Activated CD4-positive, alpha-beta T cell treated with anti-CD3 and anti-CD28 coated beads, Interleukin-2, amount 10 ng/mL, durations not matched to agents 7 days and 5 days (primary cell): Measurements from ENCODE around the gene IL10RB. TPM values are rescaled to one million over a fixed set of nuclear protein-coding genes. Genes with fewer than 3 reads are reported as not detected.

Source experiments
- CTCF ChIA-PET: fragments of 350-600 bp; sonication (Branson Sonifier 250); formaldehyde crosslinking; loops from one replicate; lab custom pipeline; 2021; ENCODE audit warnings: antibody characterized with exemption; lab: Charles Lee
- POLR2A ChIA-PET: fragments of 350-600 bp; sonication (Branson Sonifier 250); formaldehyde crosslinking; loops from one replicate; lab custom pipeline; 2021; ENCODE audit warnings: antibody characterized with exemption; lab: Charles Lee
- DNase-seq: peaks from one replicate; pipeline ENCODE4 v3.0.0-alpha.2; 2020
- H3K27ac Mint-ChIP-seq: one replicate; pipeline ENCODE4 v1.8.0; 2021; ENCODE audit warnings: mild to moderate bottlenecking, moderate library complexity, mixed read lengths
- H3K27me3 Mint-ChIP-seq: one replicate; pipeline ENCODE4 v1.8.0; 2021; ENCODE audit warnings: mixed read lengths
- H3K36me3 Mint-ChIP-seq: one replicate; pipeline ENCODE4 v1.8.0; 2021; ENCODE audit warnings: low read depth, mixed read lengths
- H3K4me1 Mint-ChIP-seq: one replicate; pipeline ENCODE4 v1.8.0; 2021; ENCODE audit warnings: mixed read lengths
- H3K4me3 Mint-ChIP-seq: one replicate; pipeline ENCODE4 v1.8.0; 2021; ENCODE audit warnings: mild to moderate bottlenecking, moderate library complexity, mixed read lengths
- H3K9me3 Mint-ChIP-seq: one replicate; pipeline ENCODE4 v1.8.0; 2021; ENCODE audit warnings: mixed read lengths
- total RNA-seq, 2 experiments: library from RNA; stranded (reverse); gene quantifications; one replicate each; pipeline ENCODE4 v1.2.3, GENCODE V29; 2021

The IL10RB gene
- total RNA-seq, 2 experiments from 2014 or later = 41.0 to 42.9 TPM

- no peak for DNase-seq
- ChIA-PET CTCF (no interaction called here), POLR2A (no interaction called here)
- no peak overlapping the region for H3K4me3 Mint-ChIP-seq
- peaks cover 70% of the 10 kb centered on the region for H3K36me3 Mint-ChIP-seq
- H3K9me3 Mint-ChIP-seq = peaks cover 4% of the 10 kb centered on the region
- H3K27ac Mint-ChIP-seq = no peak overlapping the region
- H3K4me1 Mint-ChIP-seq = peaks cover 48% of the 10 kb centered on the region
- H3K27me3 Mint-ChIP-seq = no peaks in the 10 kb centered on the region
Measured at GRCh38 chr21:33258475-33258874, 7.7 kb upstream of the IL10RB start.

- Mint-ChIP-seq H3K9me3 (peaks cover 4% of the 10 kb centered on the region), H3K4me1 (peaks cover 52% of the 10 kb centered on the region), H3K27me3 (no peaks in the 10 kb centered on the region), H3K4me3 (no peak overlapping the region), H3K27ac (no peak overlapping the region), H3K36me3 (peaks cover 70% of the 10 kb centered on the region)
- no peak for DNase-seq
- ChIA-PET CTCF (no interaction called here), POLR2A (no interaction called here)
Measured at GRCh38 chr21:33259428-33259827, 6.7 kb upstream of the IL10RB start.

GRCh38 chr21:33259995-33260394 is 6.2 kb upstream of the IL10RB start:
- Mint-ChIP-seq H3K27ac (peak overlapping the region; percentile 9), H3K36me3 (peaks cover 65% of the 10 kb centered on the region)

GRCh38 chr21:33261635-33262034 is 4.5 kb upstream of the IL10RB start:
- H3K27ac Mint-ChIP-seq = no peak overlapping the region
- DNase-seq = peak; percentile 37
- no peaks in the 10 kb centered on the region for H3K27me3 Mint-ChIP-seq
- ChIA-PET POLR2A (no interaction called here), CTCF (no interaction called here)
- H3K4me3 Mint-ChIP-seq = no peak overlapping the region
- peaks cover 61% of the 10 kb centered on the region for H3K4me1 Mint-ChIP-seq
- H3K36me3 Mint-ChIP-seq = peaks cover 61% of the 10 kb centered on the region
- peaks cover 3% of the 10 kb centered on the region for H3K9me3 Mint-ChIP-seq

More at GRCh38 chr21:33259995-33260394, 6.2 kb upstream of the IL10RB start:
- no peak overlapping the region for H3K4me3 Mint-ChIP-seq
- no peak for DNase-seq
- ChIA-PET CTCF (no interaction called here), POLR2A (no interaction called here)
- peaks cover 4% of the 10 kb centered on the region for H3K9me3 Mint-ChIP-seq
- H3K4me1 Mint-ChIP-seq = peaks cover 54% of the 10 kb centered on the region
- H3K27me3 Mint-ChIP-seq = no peaks in the 10 kb centered on the region

- H3K9me3 Mint-ChIP-seq = no peaks in the 10 kb centered on the region
- ChIA-PET CTCF (no interaction called here), POLR2A (interaction anchor here (0.5 kb wide), 1 partner anchor 232 kb away, joined by 3 read pairs; no protein-coding TSS in a partner anchor)
- DNase-seq = no peak
- peaks cover 65% of the 10 kb centered on the region for H3K4me1 Mint-ChIP-seq
- H3K27ac Mint-ChIP-seq = no peak overlapping the region
- H3K4me3 Mint-ChIP-seq = no peak overlapping the region
- H3K36me3 Mint-ChIP-seq = peaks cover 57% of the 10 kb centered on the region
- H3K27me3 Mint-ChIP-seq = no peaks in the 10 kb centered on the region
Measured at GRCh38 chr21:33262921-33263320, 3.2 kb upstream of the IL10RB start.

GRCh38 chr21:33264561-33264960 is 1.6 kb upstream of the IL10RB start:
- Mint-ChIP-seq H3K27me3 (no peaks in the 10 kb centered on the region), H3K27ac (no peak overlapping the region), H3K4me1 (peaks cover 69% of the 10 kb centered on the region), H3K9me3 (no peaks in the 10 kb centered on the region), H3K4me3 (no peak overlapping the region), H3K36me3 (peaks cover 57% of the 10 kb centered on the region)
- DNase-seq = no peak
- CTCF ChIA-PET = no interaction called here
- POLR2A ChIA-PET = no interaction called here

- H3K4me3 Mint-ChIP-seq = peak overlapping the region; percentile 99
- H3K9me3 Mint-ChIP-seq = no peaks in the 10 kb centered on the region
- ChIA-PET POLR2A (no interaction called here), CTCF (interaction anchor here (0.5 to 1.2 kb wide), 5 partner anchors 12 to 326 kb away, joined by 3 read pairs; no protein-coding TSS in a partner anchor)
- no peak for DNase-seq
- H3K4me1 Mint-ChIP-seq = peaks cover 64% of the 10 kb centered on the region
- peak overlapping the region; percentile 76 for H3K27ac Mint-ChIP-seq
- H3K36me3 Mint-ChIP-seq = peaks cover 60% of the 10 kb centered on the region
- no peaks in the 10 kb centered on the region for H3K27me3 Mint-ChIP-seq
Measured at GRCh38 chr21:33265664-33266049, 510 bp upstream of the IL10RB start.

GRCh38 chr21:33266789-33267135 is 595 bp downstream of the IL10RB start:
- H3K27ac Mint-ChIP-seq = peak overlapping the region; percentile 91
- no peaks in the 10 kb centered on the region for H3K27me3 Mint-ChIP-seq
- peaks cover 61% of the 10 kb centered on the region for H3K4me1 Mint-ChIP-seq
- H3K9me3 Mint-ChIP-seq = no peaks in the 10 kb centered on the region
- peak overlapping the region; percentile 99 for H3K4me3 Mint-ChIP-seq
- ChIA-PET CTCF (interaction anchor here (0.5 to 1.0 kb wide), 4 partner anchors 22 to 184 kb away, joined by 3 to 7 read pairs (median 4); no protein-coding TSS in a partner anchor), POLR2A (no interaction called here)
- peaks cover 70% of the 10 kb centered on the region for H3K36me3 Mint-ChIP-seq
- DNase-seq = peak; percentile 41

GRCh38 chr21:33267250-33267649 is 1.1 kb downstream of the IL10RB start:
- POLR2A ChIA-PET = no interaction called here
- Mint-ChIP-seq H3K27me3 (no peaks in the 10 kb centered on the region), H3K4me3 (peak overlapping the region; percentile 99), H3K36me3 (peaks cover 73% of the 10 kb centered on the region), H3K9me3 (no peaks in the 10 kb centered on the region), H3K27ac (peak overlapping the region; percentile 91), H3K4me1 (peaks cover 62% of the 10 kb centered on the region)
- no peak for DNase-seq
- CTCF ChIA-PET = interaction anchor here (0.5 to 1.0 kb wide), 4 partner anchors 21 to 183 kb away, joined by 3 to 7 read pairs (median 4); no protein-coding TSS in a partner anchor

- peaks cover 72% of the 10 kb centered on the region for H3K36me3 Mint-ChIP-seq
- peak overlapping the region; percentile 59 for H3K27ac Mint-ChIP-seq
- CTCF ChIA-PET = interaction anchor here (0.8 kb wide), 1 partner anchor 27 kb away, joined by 3 read pairs; no protein-coding TSS in a partner anchor
- H3K9me3 Mint-ChIP-seq = no peaks in the 10 kb centered on the region
- H3K4me3 Mint-ChIP-seq = peak overlapping the region; percentile 99
- peaks cover 62% of the 10 kb centered on the region for H3K4me1 Mint-ChIP-seq
- no peak for DNase-seq
- POLR2A ChIA-PET = no interaction called here
- no peaks in the 10 kb centered on the region for H3K27me3 Mint-ChIP-seq
Measured at GRCh38 chr21:33268393-33268736, 2.2 kb downstream of the IL10RB start.

- Mint-ChIP-seq H3K4me3 (peak overlapping the region; percentile 99), H3K4me1 (peaks cover 62% of the 10 kb centered on the region), H3K9me3 (no peaks in the 10 kb centered on the region), H3K27me3 (no peaks in the 10 kb centered on the region), H3K27ac (peak overlapping the region; percentile 50), H3K36me3 (peaks cover 72% of the 10 kb centered on the region)
- ChIA-PET POLR2A (no interaction called here), CTCF (interaction anchor here (0.8 kb wide), 1 partner anchor 28 kb away, joined by 3 read pairs; no protein-coding TSS in a partner anchor)
- DNase-seq = no peak
Measured at GRCh38 chr21:33268737-33269441, 2.7 kb downstream of the IL10RB start.

- POLR2A ChIA-PET = no interaction called here
- no peaks in the 10 kb centered on the region for H3K27me3 Mint-ChIP-seq
- H3K9me3 Mint-ChIP-seq = no peaks in the 10 kb centered on the region
- H3K4me3 Mint-ChIP-seq = no peak overlapping the region
- peaks cover 74% of the 10 kb centered on the region for H3K36me3 Mint-ChIP-seq
- H3K4me1 Mint-ChIP-seq = peaks cover 50% of the 10 kb centered on the region
- no peak for DNase-seq
- no peak overlapping the region for H3K27ac Mint-ChIP-seq
- CTCF ChIA-PET = interaction anchor here (0.8 kb wide), 1 partner anchor 316 kb away, joined by 3 read pairs; no protein-coding TSS in a partner anchor
Measured at GRCh38 chr21:33270986-33271385, 4.8 kb downstream of the IL10RB start.

GRCh38 chr21:33273044-33273443 is 6.9 kb downstream of the IL10RB start:
- Mint-ChIP-seq H3K27me3 (no peaks in the 10 kb centered on the region), H3K4me1 (peaks cover 36% of the 10 kb centered on the region), H3K27ac (no peak overlapping the region), H3K36me3 (peaks cover 78% of the 10 kb centered on the region), H3K9me3 (no peaks in the 10 kb centered on the region), H3K4me3 (no peak overlapping the region)
- CTCF ChIA-PET = no interaction called here
- no peak for DNase-seq
- POLR2A ChIA-PET = no interaction called here
